GM10847 (cell line): Measurements from ENCODE around the gene PRKAG1.

Source experiments
- POLR2A ChIP-seq: IDR thresholded peaks from 2 replicates; pipeline ENCODE4 v1.6.1; 2011; ENCODE audit not compliant: insufficient read length; ENCODE audit errors: extremely low read depth

Gene PRKAG1

GRCh38 chr12:49038291-49038955 lies 19.8 kb upstream of the PRKAG1 start:
- TF ChIP-seq POLR2A: no peak

- TF ChIP-seq POLR2A: no peak
Measured at GRCh38 chr12:49037947-49038237, 19.3 kb upstream of the PRKAG1 start.

GRCh38 chr12:49037111-49037946 lies 18.8 kb upstream of the PRKAG1 start:
- no peak for TF ChIP-seq POLR2A

- no peak for TF ChIP-seq POLR2A
Measured at GRCh38 chr12:49036029-49036428, 17.5 kb upstream of the PRKAG1 start.

GRCh38 chr12:49034286-49034622 lies 15.7 kb upstream of the PRKAG1 start:
- TF ChIP-seq POLR2A: no peak

GRCh38 chr12:49033611-49034285 lies 15.2 kb upstream of the PRKAG1 start:
- no peak for TF ChIP-seq POLR2A

- no peak for TF ChIP-seq POLR2A
Measured at GRCh38 chr12:49032679-49033447, 14.3 kb upstream of the PRKAG1 start.

- no peak for TF ChIP-seq POLR2A
Measured at GRCh38 chr12:49032276-49032675, 13.7 kb upstream of the PRKAG1 start.

- no peak for TF ChIP-seq POLR2A
Measured at GRCh38 chr12:49031573-49032161, 13.1 kb upstream of the PRKAG1 start.

- TF ChIP-seq POLR2A: no peak
Measured at GRCh38 chr12:49030714-49031572, 12.4 kb upstream of the PRKAG1 start.

GRCh38 chr12:49030119-49030518 lies 11.5 kb upstream of the PRKAG1 start:
- no peak for TF ChIP-seq POLR2A

GRCh38 chr12:49028666-49029275 lies 10.2 kb upstream of the PRKAG1 start:
- TF ChIP-seq POLR2A: no peak

- no peak for TF ChIP-seq POLR2A
Measured at GRCh38 chr12:49027846-49028555, 9.4 kb upstream of the PRKAG1 start.
